Cerebellar cortex (tissue), 1 donor: Measurements from ENCODE around the gene PTPRN.

Source experiments
- DNase-seq: peaks from one replicate; pipeline ENCODE4 v3.0.0-alpha.2; 2015; ENCODE audit warnings: low spot score

Gene PTPRN

GRCh38 chr2:219308142-219309101 is 779 bp downstream of the PTPRN start:
- peak; percentile 76 for DNase-seq

GRCh38 chr2:219306047-219306446 is 3.2 kb downstream of the PTPRN start:
- no peak for DNase-seq

DNA sequence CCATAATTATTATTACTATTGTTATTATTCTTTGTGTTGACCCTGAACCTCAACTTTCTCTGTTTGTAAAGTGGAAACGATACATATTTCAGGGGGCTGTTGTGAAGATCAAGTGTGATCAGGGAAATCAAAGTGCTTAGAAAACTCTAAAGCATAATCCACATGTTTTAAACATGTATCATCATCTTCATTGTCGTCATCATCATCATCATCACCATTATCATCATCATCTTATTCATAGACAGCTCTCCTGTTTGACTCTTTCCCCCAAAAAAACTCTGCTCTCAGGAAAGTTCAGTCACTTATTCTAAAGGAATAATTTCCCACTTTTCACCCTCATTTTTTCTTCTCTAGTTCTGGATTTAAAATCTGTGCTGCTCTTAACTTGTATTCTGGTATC is 5.0 kb downstream of the PTPRN start:
- DNase-seq: no peak

- DNase-seq: no peak
These were observed 6.7 kb downstream of the PTPRN start for GRCh38 chr2:219302412-219302968.

- no peak for DNase-seq
These were observed 9.2 kb downstream of the PTPRN start for GRCh38 chr2:219300022-219300421.

GRCh38 chr2:219299372-219299760 is 9.8 kb downstream of the PTPRN start:
- DNase-seq: no peak

- DNase-seq: peak; percentile 84
These were observed 10.3 kb downstream of the PTPRN start for GRCh38 chr2:219298759-219299371.

DNA sequence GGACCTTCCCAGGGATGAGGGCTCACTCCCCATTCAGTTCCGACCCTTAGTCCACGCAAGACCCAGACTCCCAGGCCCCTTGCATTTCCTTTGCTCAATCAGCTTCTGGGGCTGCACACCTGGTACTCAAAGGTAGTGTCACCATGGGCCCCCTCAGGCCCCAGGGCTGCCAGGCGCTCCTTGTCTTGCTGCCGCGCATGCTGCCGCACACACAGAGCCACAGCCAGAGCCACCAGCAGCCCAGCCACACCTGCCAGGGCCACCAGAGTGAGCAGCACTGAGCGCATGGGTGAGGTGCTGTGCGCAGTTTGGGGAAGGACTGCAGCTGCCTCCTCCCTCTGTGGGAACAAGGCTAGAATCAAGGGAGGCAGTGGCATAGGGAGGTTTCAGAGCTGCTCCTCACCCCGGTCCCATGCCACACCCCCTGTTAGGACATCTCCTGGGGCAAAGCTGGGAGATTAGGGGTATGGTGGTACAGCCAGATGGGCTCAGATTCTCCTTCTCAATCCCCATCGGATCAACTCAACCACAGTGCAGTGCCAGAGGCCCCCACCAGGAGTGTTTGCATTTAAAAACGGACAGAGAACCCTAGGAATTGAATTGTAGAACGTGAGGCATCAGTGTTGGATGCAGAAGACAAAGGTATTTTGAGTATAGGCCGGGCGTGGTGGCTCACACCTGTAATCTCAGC is 11.3 kb downstream of the PTPRN start:
- DNase-seq: no peak

DNA sequence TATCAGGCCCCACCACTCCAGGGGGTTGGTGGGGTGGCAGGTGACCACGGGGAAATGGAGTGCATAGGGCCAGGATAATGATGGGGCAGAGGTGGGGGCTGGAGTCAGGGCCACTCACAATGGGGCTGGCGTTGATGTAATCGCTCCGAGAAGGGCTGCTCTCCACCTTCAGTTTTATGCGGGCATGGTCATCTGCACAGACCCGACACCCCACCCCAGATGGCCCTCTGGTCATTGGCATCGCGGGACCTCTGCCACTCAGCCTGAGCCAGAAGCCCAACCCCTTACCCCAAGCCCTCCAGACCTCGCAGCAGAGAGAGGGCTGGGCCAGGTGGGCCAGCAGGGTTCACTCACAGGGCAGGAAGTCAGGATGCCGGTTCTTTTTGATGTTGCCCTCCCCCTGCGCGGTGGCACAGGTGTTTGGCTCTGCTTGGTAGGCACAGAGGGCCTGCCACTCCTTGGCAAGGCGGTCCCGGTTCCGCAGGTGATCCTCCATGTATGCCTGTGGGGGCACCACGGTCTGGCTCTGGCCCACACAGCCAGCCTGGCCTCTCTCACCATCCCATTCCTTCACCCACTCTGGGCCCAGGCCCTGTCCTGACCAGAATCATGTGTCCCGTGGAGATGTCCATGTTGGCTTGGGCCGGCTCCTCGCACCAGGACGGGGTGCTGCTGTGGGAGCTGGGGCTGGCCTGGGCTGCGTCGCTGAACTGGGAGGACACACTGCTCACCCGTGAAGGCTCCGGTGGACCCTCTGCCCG is 12.4 kb downstream of the PTPRN start:
- no peak for DNase-seq

- DNase-seq: no peak
These were observed 13.1 kb downstream of the PTPRN start for GRCh38 chr2:219296142-219296541.

- DNase-seq: peak; percentile 82
These were observed 14.5 kb downstream of the PTPRN start for GRCh38 chr2:219294356-219295351.

- no peak for DNase-seq
These were observed 15.4 kb downstream of the PTPRN start for GRCh38 chr2:219293736-219294231.

DNA sequence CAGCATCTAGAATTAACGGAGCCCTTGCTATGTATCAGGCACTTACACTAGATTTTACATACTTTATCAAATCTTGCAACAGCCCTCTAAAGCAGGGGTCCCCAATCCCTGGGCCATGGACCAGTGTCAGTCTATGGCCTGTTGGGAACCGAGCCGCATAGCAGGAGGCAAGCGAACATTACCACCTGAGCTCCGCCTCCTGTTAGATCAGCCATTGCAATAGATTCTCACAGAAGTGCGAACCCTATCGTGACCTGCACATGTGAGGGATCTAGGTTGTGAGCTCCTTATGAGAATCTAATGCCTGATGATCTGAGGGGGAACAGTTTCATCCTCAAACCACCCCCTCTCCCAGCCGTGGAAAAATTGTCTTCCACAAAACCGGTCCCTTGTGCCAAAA is 16.6 kb downstream of the PTPRN start:
- DNase-seq: no peak

DNA sequence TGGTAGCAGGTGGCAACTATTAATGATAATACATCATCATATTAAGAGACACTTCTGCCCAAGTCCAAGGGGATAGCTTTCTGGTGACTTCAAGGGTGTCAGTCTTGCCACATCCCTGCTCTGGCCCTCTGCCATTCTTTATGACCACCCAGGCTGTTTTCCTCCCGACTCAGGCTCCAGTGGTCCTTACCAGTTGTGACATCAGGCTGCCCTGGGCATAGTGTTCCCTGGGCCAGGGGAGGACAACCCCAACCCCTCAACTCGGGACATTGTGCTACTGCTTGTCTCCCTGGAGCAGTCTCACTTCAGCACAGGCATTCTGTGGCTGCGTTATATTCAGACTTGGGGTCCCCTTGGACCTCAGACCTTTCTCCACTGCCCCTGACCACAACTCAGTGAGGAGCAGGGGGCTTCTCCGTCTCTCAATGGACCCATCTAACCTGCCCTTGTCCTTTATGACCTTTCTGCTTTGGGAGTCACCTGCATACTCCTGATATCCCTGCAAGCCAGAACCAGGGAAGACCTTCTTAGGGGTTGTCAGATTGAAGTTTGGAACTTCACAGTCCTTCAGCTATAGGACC is 17.2 kb downstream of the PTPRN start:
- DNase-seq: no peak

- no peak for DNase-seq
These were observed 17.8 kb downstream of the PTPRN start for GRCh38 chr2:219291394-219291793.

- no peak for DNase-seq
These were observed 18.6 kb downstream of the PTPRN start for GRCh38 chr2:219290381-219291171.

DNA sequence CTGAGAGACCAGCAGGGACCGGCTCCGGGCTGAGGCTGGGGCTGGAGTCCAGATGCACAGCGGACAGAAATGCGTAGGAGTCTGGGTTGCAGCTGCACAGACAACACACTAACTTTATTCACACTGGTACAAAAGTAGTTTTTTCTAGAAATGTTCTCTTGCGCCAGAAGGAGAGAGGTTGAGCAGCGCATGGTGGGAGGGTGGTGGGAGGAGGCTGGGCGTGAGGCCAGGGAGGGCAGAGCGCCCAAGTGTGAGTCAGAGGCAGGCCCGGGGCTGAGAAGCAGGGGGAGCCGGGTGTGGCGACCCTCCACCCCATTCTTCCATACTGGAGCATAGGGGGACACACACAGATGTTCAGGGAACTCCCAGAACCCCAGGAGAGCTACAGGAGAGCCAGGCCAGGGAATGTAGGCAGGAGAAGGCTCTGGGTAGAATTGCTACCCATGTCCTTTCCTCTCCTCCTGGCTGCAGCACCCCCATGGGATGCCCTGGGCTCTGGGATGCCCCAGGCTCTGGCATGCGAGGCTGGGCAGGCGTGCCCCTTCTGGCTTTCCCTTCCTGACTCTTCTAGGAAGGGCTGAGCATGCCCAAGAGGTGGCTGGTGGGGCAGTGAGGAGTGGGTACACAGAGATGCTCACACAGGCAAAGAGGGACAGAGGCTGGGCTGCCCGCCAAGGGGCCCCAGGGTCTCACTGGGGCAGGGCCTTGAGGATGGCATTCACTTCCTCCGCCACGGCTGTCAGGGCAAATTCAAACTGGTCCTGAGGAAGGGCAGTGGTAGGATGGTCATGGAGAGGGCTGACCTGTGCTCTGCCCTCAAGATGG is 19.5 kb downstream of the PTPRN start:
- no peak for DNase-seq

DNA sequence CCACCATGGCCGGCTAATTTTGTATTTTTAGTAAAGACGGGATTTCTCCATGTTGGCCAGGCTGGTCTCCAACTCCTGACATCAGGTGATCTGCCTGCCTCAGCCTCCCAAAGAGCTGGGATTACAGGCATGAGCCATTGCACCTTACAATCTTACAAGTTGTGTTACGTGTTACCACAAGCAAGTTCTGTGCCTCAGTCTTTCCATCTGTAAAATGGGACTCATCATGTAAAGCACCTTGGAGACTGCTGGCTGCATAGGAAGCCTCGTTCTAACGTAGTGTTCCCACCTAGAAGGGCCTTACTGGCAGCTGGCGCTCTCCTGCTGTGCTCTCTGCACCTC is 20.0 kb downstream of the PTPRN start:
- DNase-seq: no peak
